B cell (primary cell): ENCODE data around the gene LILRB3. TPM values are rescaled to one million over a fixed set of nuclear protein-coding genes. Genes with fewer than 3 reads are reported as not detected.
"Not testable (repeated sequence)": the region's sequence is repeated elsewhere in the genome, so short reads cannot be mapped to it uniquely, and the experiment has no call there.

ENCODE experiments used
- ATAC-seq: fragments of 200-7000 bp; cut with Tn5 transposase; one replicate; pipeline ENCODE4 v1.10.0; 2021; ENCODE audit warnings: low read depth, mild to moderate bottlenecking, moderate number of reproducible peaks, moderate library complexity
- CTCF ChIA-PET: fragments of 350-600 bp; sonication (Branson Sonifier 250); formaldehyde crosslinking; loops from one replicate; lab custom pipeline; 2021; ENCODE audit warnings: antibody characterized with exemption, inconsistent platforms; lab: Charles Lee
- POLR2A ChIA-PET: fragments of 350-600 bp; sonication (Branson Sonifier 250); formaldehyde crosslinking; loops from one replicate; lab custom pipeline; 2021; ENCODE audit warnings: antibody characterized with exemption; lab: Charles Lee
- DNase-seq: peaks from one replicate; pipeline ENCODE4 v3.0.0; 2013
- H2AFZ ChIP-seq: 2 replicates; pipeline ENCODE4 v1.6.1; 2012; ENCODE audit warnings: mild to moderate bottlenecking, low read depth, low read length; ENCODE audit not compliant: insufficient read depth, poor library complexity, severe bottlenecking
- H3K27ac ChIP-seq, 2 donors: 1 replicate in 1 of 2; 2 replicates in 1 of 2; pipeline ENCODE4 v1.5.1; 2012 to 2013; ENCODE audit warnings: low read length in 2 of 2, mild to moderate bottlenecking in 2 of 2, moderate library complexity in 1 of 2
- H3K27me3 ChIP-seq, 4 experiments: fragments of 200-600 bp in 1 of 4; sonication (generic) in 1 of 4; replicated peaks in 1 of 4; 1 replicate in 2 of 4; 2 replicates in 2 of 4; pipeline versions ENCODE4 v1.6.1 to v1.7.0; 2013 to 2016; ENCODE audit warnings: low read length in 3 of 4, mild to moderate bottlenecking in 2 of 4, mixed read lengths in 1 of 4, moderate library complexity in 1 of 4; ENCODE audit not compliant: insufficient read depth in 4 of 4, control insufficient read depth in 3 of 4; ENCODE audit errors: control extremely low read depth in 1 of 4
- H3K36me3 ChIP-seq, 2 experiments: replicated peaks in 1 of 2; 1 replicate in 1 of 2; 2 replicates in 1 of 2; pipeline versions ENCODE4 v1.6.1 to v1.7.1; 2013; ENCODE audit warnings: low read length in 1 of 2; ENCODE audit not compliant: insufficient read depth in 2 of 2, control insufficient read depth in 1 of 2; ENCODE audit errors: control extremely low read depth in 1 of 2, extremely low read depth in 1 of 2
- H3K4me1 ChIP-seq, 2 donors: fragments of 200-600 bp in 1 of 2; sonication (generic) in 1 of 2; 1 replicate in 1 of 2; 2 replicates in 1 of 2; pipeline versions ENCODE4 v1.5.1 to v1.6.1; 2013 to 2017; ENCODE audit warnings: low read length in 2 of 2; ENCODE audit not compliant: control insufficient read depth in 2 of 2, insufficient read depth in 2 of 2
- H3K4me2 ChIP-seq: replicated peaks from 2 replicates; pipeline ENCODE3; 2012; ENCODE audit warnings: mild to moderate bottlenecking, low read depth, low read length; ENCODE audit not compliant: poor library complexity, severe bottlenecking
- H3K4me3 ChIP-seq, 5 experiments: fragments of 200-600 bp in 1 of 5; sonication (generic) in 1 of 5; 1 replicate in 3 of 5; 2 replicates in 2 of 5; pipeline versions ENCODE4 v1.5.1 to v1.7.0; 2011 to 2016; ENCODE audit warnings: low read length in 4 of 5, mild to moderate bottlenecking in 4 of 5, low read depth in 2 of 5, control low read depth in 1 of 5, moderate library complexity in 1 of 5; ENCODE audit not compliant: insufficient read depth in 1 of 5; ENCODE audit errors: control extremely low read depth in 1 of 5, extremely low read depth in 1 of 5
- H3K79me2 ChIP-seq: fragments of 200-600 bp; sonication (generic); one replicate; pipeline ENCODE4 v1.6.0; 2016; ENCODE audit warnings: low read length; ENCODE audit not compliant: control insufficient read depth, insufficient read depth
- H3K9ac ChIP-seq: fragments of 200-600 bp; sonication (generic); 2 replicates; pipeline ENCODE4 v1.6.1; 2017; ENCODE audit warnings: mild to moderate bottlenecking, low read length, moderate library complexity
- H3K9me3 ChIP-seq, 3 donors: one replicate each; pipeline versions ENCODE4 v1.6.1 to v1.7.1; 2013; ENCODE audit warnings: low read length in 2 of 3; ENCODE audit not compliant: control insufficient read depth in 2 of 3, insufficient read depth in 1 of 3; ENCODE audit errors: control extremely low read depth in 1 of 3
- H4K20me1 ChIP-seq: 2 replicates; pipeline ENCODE4 v1.6.0; 2012; ENCODE audit warnings: mild to moderate bottlenecking, low read length; ENCODE audit not compliant: insufficient read depth, control insufficient read depth, poor library complexity, severe bottlenecking
- H3K27ac Mint-ChIP-seq: one replicate; pipeline ENCODE4 v1.8.0; 2021; ENCODE audit warnings: mixed read lengths
- H3K27me3 Mint-ChIP-seq: one replicate; pipeline ENCODE4 v1.8.0; 2021; ENCODE audit warnings: mixed read lengths
- H3K4me1 Mint-ChIP-seq: one replicate; pipeline ENCODE4 v1.8.0; 2021; ENCODE audit warnings: mixed read lengths
- H3K4me3 Mint-ChIP-seq: one replicate; pipeline ENCODE4 v1.8.0; 2021; ENCODE audit warnings: mixed read lengths
- H3K9me3 Mint-ChIP-seq: one replicate; pipeline ENCODE4 v1.8.0; 2022; ENCODE audit warnings: mixed read lengths; ENCODE audit not compliant: insufficient read depth
- WGBS: methylation state at CpG from one replicate; pipeline ENCODE4 v1.1.5; 2013; ENCODE audit warnings: missing lambda C conversion rate; ENCODE audit not compliant: insufficient coverage; 5-methylcytosine and 5-hydroxymethylcytosine counted together
- intact Hi-C: fragments of 100-400 bp; cut with micrococcal nuclease; formaldehyde crosslinking; loops from one replicate; pipeline ENCODE4 v1.10.0; 2022
- polyA plus RNA-seq: library from polyadenylated mRNA; depleted of rRNA; stranded (reverse); fragments of >200 nt; gene quantifications from 2 replicates; pipeline ENCODE4 v1.2.3, GENCODE V29; 2012
- total RNA-seq, 2 donors: library from RNA; stranded (reverse); fragments of 120-200 nt in 1 of 2; gene quantifications; 1 replicate in 1 of 2; 2 replicates in 1 of 2; pipeline versions ENCODE4 v1.2.3 to v1.2.4, GENCODE V29; 2013 to 2022

The LILRB3 gene
- total and polyA plus RNA-seq, 2 donors (not counting 1 experiment from before 2014, with no cell fraction given): 0.25 to 2.3 TPM

- H3K36me3 ChIP-seq, H3K27ac ChIP-seq, H3K9me3 ChIP-seq, H3K4me3 ChIP-seq, H2AFZ ChIP-seq, H3K27ac Mint-ChIP-seq, H4K20me1 ChIP-seq, H3K4me2 ChIP-seq, ATAC-seq, H3K4me1 Mint-ChIP-seq, CTCF ChIA-PET, H3K9ac ChIP-seq, H3K27me3 Mint-ChIP-seq, H3K9me3 Mint-ChIP-seq, POLR2A ChIA-PET, H3K27me3 ChIP-seq, DNase-seq, intact Hi-C loops, H3K4me3 Mint-ChIP-seq, H3K79me2 ChIP-seq: not testable (repeated sequence)
- peaks cover 0 to 11% of the 10 kb centered on the region in 2 donors for H3K4me1 ChIP-seq
- 67% methylated on average over 1 of the region's 5 CpGs for WGBS
Measured at GRCh38 chr19:54223937-54224281, 1.1 kb upstream of the LILRB3 start.

DNA sequence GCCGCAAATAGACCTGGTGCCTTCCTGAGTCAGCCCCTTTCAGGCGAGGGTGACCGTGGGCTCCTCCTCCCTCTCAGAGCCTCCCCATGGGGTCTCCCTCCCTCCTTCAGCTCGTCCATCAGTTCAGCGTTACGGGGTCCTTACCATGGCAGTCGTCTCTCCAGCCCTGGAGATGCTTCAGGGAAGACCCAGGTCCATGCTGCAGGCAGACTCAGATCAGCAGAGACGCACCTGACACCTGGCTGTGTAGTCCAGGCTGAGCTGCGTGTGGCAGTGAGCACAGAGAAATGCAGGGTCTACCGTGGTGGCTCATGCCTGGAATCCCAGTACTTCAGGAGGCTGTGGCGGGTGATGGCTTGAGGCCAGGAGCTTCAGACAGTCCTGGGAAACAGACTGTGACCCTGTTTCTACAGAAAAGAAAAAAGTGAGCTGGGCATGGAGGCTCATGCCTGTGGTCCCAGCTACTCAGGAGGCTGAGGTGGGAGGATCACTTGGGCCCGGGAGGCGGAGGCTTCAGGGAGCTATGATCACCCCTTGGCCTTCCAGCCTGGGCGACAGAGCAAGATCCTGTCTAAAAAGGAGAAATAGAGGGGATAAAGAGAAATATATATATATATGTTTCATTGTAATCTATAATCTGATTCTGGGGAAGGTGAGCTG lies 600 bp upstream of the LILRB3 start:
- H3K4me3 ChIP-seq, POLR2A ChIA-PET, H3K4me1 Mint-ChIP-seq, H3K9me3 ChIP-seq, H3K27ac Mint-ChIP-seq, H2AFZ ChIP-seq, H4K20me1 ChIP-seq, intact Hi-C loops, H3K27me3 ChIP-seq, H3K4me3 Mint-ChIP-seq, H3K79me2 ChIP-seq, H3K4me2 ChIP-seq, H3K9ac ChIP-seq, H3K27me3 Mint-ChIP-seq, DNase-seq, H3K27ac ChIP-seq, ATAC-seq, H3K9me3 Mint-ChIP-seq, H3K36me3 ChIP-seq: not testable (repeated sequence)
- 63% methylated on average over 7 of the region's 14 CpGs for WGBS
- CTCF ChIA-PET: interaction anchor here (0.7 to 1.1 kb wide), 2 partner anchors 14 to 53 kb away, joined by 3 read pairs; no protein-coding TSS in a partner anchor
- H3K4me1 ChIP-seq: peaks cover 0 to 11% of the 10 kb centered on the region in 2 donors

GRCh38 chr19:54221947-54222346 lies 860 bp downstream of the LILRB3 start:
- H3K9me3 ChIP-seq, H3K27ac ChIP-seq, H3K27ac Mint-ChIP-seq, H3K79me2 ChIP-seq, intact Hi-C loops, ATAC-seq, H4K20me1 ChIP-seq, DNase-seq, H3K36me3 ChIP-seq, H3K9me3 Mint-ChIP-seq, H3K4me3 Mint-ChIP-seq, H2AFZ ChIP-seq, H3K27me3 Mint-ChIP-seq, H3K4me2 ChIP-seq, H3K27me3 ChIP-seq, POLR2A ChIA-PET, H3K4me1 Mint-ChIP-seq, H3K4me3 ChIP-seq, H3K9ac ChIP-seq: not testable (repeated sequence)
- WGBS: no CpG with 5 or more reads among the region's 7 CpGs
- H3K4me1 ChIP-seq: peaks cover 0 to 11% of the 10 kb centered on the region in 2 donors
- CTCF ChIA-PET: interaction anchor here (1.1 kb wide), 1 partner anchor 52 kb away, joined by 3 read pairs; no protein-coding TSS in a partner anchor

- H3K9ac ChIP-seq, H3K4me3 ChIP-seq, H3K27ac ChIP-seq, H3K4me2 ChIP-seq, H2AFZ ChIP-seq, DNase-seq, CTCF ChIA-PET, H3K9me3 ChIP-seq, H3K27me3 Mint-ChIP-seq, intact Hi-C loops, H3K36me3 ChIP-seq, H3K27me3 ChIP-seq, H3K4me3 Mint-ChIP-seq, POLR2A ChIA-PET, H3K9me3 Mint-ChIP-seq, H3K27ac Mint-ChIP-seq, H3K4me1 Mint-ChIP-seq, ATAC-seq, H3K79me2 ChIP-seq, H4K20me1 ChIP-seq: not testable (repeated sequence)
- H3K4me1 ChIP-seq: peaks cover 0 to 11% of the 10 kb centered on the region in 2 donors
- WGBS: no CpG with 5 or more reads among the region's 5 CpGs
Measured at GRCh38 chr19:54219702-54220101, 3.1 kb downstream of the LILRB3 start.
